Endothelial cell of umbilical vein (primary cell): ENCODE data around the gene NBPF9.
"Not testable (repeated sequence)": the region's sequence is repeated elsewhere in the genome, so short reads cannot be mapped to it uniquely, and the experiment has no call there.

Experiments used
- EZH2 ChIP-seq: IDR thresholded peaks from 2 replicates; pipeline ENCODE4 v1.6.1; 2012; ENCODE audit warnings: borderline replicate concordance, low read depth, mild to moderate bottlenecking, moderate library complexity, low read length, inconsistent platforms; ENCODE audit not compliant: severe bottlenecking
- FOS ChIP-seq: IDR thresholded peaks from 2 replicates; pipeline ENCODE4 v1.6.1; 2011; ENCODE audit warnings: mild to moderate bottlenecking, low read length, moderate library complexity, borderline replicate concordance; ENCODE audit not compliant: insufficient read depth
- MYC ChIP-seq: IDR thresholded peaks from one replicate; pipeline ENCODE4 v1.6.1; 2011; ENCODE audit warnings: mild to moderate bottlenecking, low read depth, low read length
- POLR2A ChIP-seq: IDR thresholded peaks from 2 replicates; pipeline ENCODE4 v1.6.1; 2012; ENCODE audit warnings: low read depth, mild to moderate bottlenecking, control low read depth, low read length
- POLR2AphosphoS5 ChIP-seq: IDR thresholded peaks from 2 replicates; pipeline ENCODE4 v1.6.1; 2012; ENCODE audit warnings: low read depth, mild to moderate bottlenecking, control low read depth, low read length, moderate library complexity; ENCODE audit not compliant: insufficient read depth
- TF ChIP-seq, protein P1 (sequence below), 2 donors: IDR thresholded peaks; 1 replicate in 1 of 2; 2 replicates in 1 of 2; pipeline ENCODE4 v1.5.1; 2011; ENCODE audit warnings: low read length in 2 of 2, mild to moderate bottlenecking in 2 of 2, moderate library complexity in 2 of 2, control low read depth in 1 of 2, inconsistent platforms in 1 of 2, low read depth in 1 of 2; ENCODE audit not compliant: insufficient read depth in 1 of 2; ENCODE audit errors: extremely low read depth in 1 of 2
- TF ChIP-seq, protein P2 (sequence below): IDR thresholded peaks from 2 replicates; pipeline ENCODE4 v1.6.1; 2011; ENCODE audit not compliant: insufficient read depth, insufficient read length

DNA sequence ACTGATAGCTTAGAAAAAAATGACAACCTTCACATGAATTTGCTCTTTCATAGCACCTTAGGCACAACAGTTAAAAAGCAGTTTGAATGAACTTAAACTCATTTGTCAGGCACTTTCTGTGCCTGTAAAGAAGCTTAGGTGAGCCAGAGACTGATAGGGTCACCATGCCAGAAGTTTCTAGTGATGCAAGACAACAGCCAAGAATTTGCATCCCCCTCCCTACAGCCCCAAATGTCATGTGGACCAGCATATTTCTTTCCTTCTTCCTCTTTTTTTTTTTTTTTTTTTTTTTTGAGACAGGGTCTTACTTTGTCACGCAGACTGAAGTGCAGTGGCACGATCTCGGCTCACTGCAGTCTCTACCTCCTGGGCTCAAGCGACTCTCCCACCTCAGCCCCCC, 89.8 kb downstream of the NBPF9 start:
- TF ChIP-seq, protein P1, sequence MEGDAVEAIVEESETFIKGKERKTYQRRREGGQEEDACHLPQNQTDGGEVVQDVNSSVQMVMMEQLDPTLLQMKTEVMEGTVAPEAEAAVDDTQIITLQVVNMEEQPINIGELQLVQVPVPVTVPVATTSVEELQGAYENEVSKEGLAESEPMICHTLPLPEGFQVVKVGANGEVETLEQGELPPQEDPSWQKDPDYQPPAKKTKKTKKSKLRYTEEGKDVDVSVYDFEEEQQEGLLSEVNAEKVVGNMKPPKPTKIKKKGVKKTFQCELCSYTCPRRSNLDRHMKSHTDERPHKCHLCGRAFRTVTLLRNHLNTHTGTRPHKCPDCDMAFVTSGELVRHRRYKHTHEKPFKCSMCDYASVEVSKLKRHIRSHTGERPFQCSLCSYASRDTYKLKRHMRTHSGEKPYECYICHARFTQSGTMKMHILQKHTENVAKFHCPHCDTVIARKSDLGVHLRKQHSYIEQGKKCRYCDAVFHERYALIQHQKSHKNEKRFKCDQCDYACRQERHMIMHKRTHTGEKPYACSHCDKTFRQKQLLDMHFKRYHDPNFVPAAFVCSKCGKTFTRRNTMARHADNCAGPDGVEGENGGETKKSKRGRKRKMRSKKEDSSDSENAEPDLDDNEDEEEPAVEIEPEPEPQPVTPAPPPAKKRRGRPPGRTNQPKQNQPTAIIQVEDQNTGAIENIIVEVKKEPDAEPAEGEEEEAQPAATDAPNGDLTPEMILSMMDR (IDR thresholded peaks at IDR 0.05; ENCODE audit: extremely low read depth in 1 of 2, insufficient read depth in 1 of 2, low read depth in 1 of 2, low read length in 2 of 2) = not testable (repeated sequence)
- not testable (repeated sequence) for TF ChIP-seq EZH2, POLR2AphosphoS5, POLR2A, FOS, MYC
- TF ChIP-seq, protein P2, sequence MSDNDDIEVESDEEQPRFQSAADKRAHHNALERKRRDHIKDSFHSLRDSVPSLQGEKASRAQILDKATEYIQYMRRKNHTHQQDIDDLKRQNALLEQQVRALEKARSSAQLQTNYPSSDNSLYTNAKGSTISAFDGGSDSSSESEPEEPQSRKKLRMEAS = not testable (repeated sequence)
